ENCODE data around the gene GTF2H1.
A peak's percentile ranks its signal among the peaks of the same experiment; 100 is the strongest.

GTF2H1 gene

DNA sequence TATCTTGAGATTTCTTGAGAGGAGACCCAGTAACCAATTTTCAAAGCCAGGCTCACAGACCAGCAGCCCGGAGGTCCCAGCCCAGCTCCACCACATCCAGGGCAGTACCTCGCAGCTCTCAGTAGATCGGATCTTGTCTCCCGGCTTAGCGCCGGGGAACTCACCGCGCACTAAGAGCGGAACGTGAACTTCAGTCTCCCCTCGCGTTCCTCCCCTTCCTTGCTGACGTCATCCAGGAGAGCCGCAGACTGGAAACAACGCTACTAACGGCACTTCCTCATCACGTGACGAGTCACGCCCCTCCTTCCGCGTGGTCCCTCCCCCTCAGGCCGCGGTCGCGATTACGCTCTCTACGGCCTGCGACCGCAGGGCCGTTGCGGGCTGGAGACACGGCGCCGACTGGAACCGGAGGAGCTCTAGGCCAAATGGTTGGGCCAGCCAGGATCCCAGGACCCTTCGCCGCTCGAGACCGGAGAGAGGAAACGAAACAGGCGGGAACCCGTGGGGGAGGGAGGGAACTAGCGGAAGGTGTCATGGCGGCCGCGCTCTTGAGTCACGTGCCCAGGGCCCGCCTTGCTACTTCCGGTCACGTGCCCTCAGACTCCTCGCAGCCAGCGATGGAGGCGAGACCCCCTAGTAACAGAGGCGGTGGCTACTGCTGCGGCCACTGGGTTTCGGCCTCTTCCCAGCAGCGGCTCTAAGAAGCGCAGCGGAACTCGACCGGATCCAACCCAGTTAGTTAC is at the start of gene GTF2H1, which contains the start of gene HPS5:
GTF2H1 (plus strand) TSS at position 599 of the 743 bp plus-strand sequence. CDS start 10,508 bp downstream, outside the sequence.
HPS5 (minus strand) TSS at position 172 of the 743 bp plus-strand sequence. CDS start 4,282 bp downstream, outside the sequence.
- Histone ChIP-seq H3K27me3 (ENCODE audit: control insufficient read depth in 1 of 2, insufficient read depth in 2 of 2, low read length in 2 of 2) (no peaks in the 10 kb centered on the region), H3K9me3 (ENCODE audit: control insufficient read depth in 2 of 2, low read length in 2 of 2) (no peaks in the 10 kb centered on the region), H3K4me1 (ENCODE audit: control insufficient read depth, insufficient read depth, low read length) (peaks cover 19% of the 10 kb centered on the region), H3K4me3 (ENCODE audit: low read length in 2 of 2) (peak within 1 kb of the TSS; percentile 84 to 93), H3K36me3 (ENCODE audit: control insufficient read depth in 2 of 2, insufficient read depth in 2 of 2, low read length in 2 of 2) (no peaks in the 10 kb centered on the region), H3K9ac (ENCODE audit: low read length in 2 of 2) (peak within 1 kb of the TSS; percentile 89 to 96), H3K27ac (ENCODE audit: low read length) (peak within 1 kb of the TSS; percentile 95)

DNA sequence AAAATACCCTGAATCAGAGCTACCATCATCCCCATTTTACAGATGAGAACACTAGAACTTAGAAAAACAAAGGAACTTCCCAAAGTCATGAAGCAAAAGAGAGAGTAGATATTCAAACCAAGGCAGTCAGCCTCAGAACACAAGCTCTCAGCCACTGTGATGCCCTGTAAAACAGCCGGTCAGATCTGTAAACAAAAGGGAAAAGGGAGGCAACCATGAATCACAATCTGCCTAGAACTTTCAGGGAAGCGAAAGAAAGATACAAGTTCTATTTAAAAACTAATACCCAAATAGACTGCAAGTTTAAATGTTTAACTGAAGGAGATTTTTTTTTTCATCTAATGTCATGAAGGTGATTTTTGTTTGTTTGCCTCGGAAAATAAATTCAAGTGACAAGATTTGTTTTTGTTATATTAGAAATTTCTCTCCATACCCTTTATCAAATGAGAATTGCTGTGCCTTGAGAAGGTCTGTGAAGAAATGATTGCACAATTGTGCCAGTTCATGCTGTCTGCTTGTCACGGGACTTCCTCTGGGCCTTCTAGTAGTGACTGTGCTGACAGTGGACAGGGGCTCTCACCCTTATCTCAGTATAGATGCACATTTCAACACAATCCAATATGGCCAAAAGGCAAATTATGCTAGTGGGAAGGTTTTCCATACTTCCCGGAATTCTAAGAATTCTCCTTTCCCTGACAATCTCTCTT is 44.6 kb upstream of the GTF2H1 start:
- peaks cover 13% of the 10 kb centered on the region in 2 donors for H3K36me3 ChIP-seq (ENCODE audit: control insufficient read depth in 2 of 2, insufficient read depth in 2 of 2, low read length in 2 of 2)
- H3K4me1 ChIP-seq (ENCODE audit: control insufficient read depth, insufficient read depth, low read length): no peaks in the 10 kb centered on the region
- H3K9me3 ChIP-seq (ENCODE audit: control insufficient read depth in 2 of 2, low read length in 2 of 2): no peaks in the 10 kb centered on the region
- H3K4me3 ChIP-seq (ENCODE audit: low read length in 2 of 2): no peak overlapping the region
- no peak overlapping the region for H3K9ac ChIP-seq (ENCODE audit: low read length in 2 of 2)
- no peaks in the 10 kb centered on the region for H3K27me3 ChIP-seq (ENCODE audit: control insufficient read depth in 1 of 2, insufficient read depth in 2 of 2, low read length in 2 of 2)
- H3K27ac ChIP-seq (ENCODE audit: low read length): no peak overlapping the region

DNA sequence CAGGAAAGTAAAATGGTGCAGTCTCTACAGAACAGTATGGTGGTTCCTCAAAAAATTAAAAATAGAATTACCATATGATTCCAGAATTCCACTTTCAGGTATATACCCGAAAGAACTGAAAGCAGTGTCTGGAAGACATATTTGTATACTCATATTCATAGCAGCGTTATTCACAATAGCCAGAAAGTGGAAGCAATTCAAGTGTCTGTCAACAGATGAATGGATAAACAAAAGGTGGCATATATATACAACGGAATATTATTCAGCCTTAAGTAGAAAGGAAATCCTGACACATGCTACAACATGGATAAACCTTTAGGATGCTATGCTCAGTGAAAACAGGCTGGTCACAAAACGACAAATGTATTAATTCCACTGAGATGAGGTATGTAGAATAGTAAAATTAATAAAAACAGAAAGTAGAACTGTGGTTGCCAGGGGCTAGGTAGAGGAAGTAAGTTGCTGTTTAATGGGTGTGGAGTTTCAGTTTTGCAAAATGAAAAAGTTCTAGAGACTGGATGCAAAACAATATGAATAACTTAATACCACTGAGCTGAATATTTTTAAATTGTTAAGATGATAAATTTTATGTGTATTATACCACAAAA is 41.8 kb upstream of the GTF2H1 start:
- no peaks in the 10 kb centered on the region for H3K9me3 ChIP-seq (ENCODE audit: control insufficient read depth in 2 of 2, low read length in 2 of 2)
- peaks cover 16 to 18% of the 10 kb centered on the region in 2 donors for H3K36me3 ChIP-seq (ENCODE audit: control insufficient read depth in 2 of 2, insufficient read depth in 2 of 2, low read length in 2 of 2)
- H3K4me3 ChIP-seq (ENCODE audit: low read length in 2 of 2): no peak overlapping the region
- H3K27me3 ChIP-seq (ENCODE audit: control insufficient read depth in 1 of 2, insufficient read depth in 2 of 2, low read length in 2 of 2): no peaks in the 10 kb centered on the region
- no peak overlapping the region for H3K9ac ChIP-seq (ENCODE audit: low read length in 2 of 2)
- no peaks in the 10 kb centered on the region for H3K4me1 ChIP-seq (ENCODE audit: control insufficient read depth, insufficient read depth, low read length)
- no peak overlapping the region for H3K27ac ChIP-seq (ENCODE audit: low read length)

DNA sequence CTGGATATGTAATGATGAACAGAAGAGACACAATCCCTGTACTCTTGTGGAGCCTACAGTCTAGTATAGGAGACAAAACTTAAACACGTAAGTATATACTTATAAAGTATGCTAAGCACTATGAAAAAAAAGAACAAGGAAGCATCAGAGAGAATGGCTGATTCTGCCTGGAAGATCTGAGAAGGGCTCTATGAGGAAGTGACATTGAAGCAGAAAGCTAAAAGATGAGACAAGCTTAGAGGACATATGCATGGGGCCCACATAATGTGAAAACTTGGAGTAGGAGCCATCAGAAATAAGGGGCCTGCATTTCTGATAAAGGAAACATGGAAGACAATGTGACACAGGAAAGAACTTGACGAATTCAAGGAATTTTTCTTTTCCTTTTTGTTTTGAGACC is 39.7 kb upstream of the GTF2H1 start:
- Histone ChIP-seq H3K9ac (ENCODE audit: low read length in 2 of 2) (no peak overlapping the region), H3K4me3 (ENCODE audit: low read length in 2 of 2) (no peak overlapping the region), H3K27ac (ENCODE audit: low read length) (no peak overlapping the region), H3K36me3 (ENCODE audit: control insufficient read depth in 2 of 2, insufficient read depth in 2 of 2, low read length in 2 of 2) (peaks cover 27 to 34% of the 10 kb centered on the region in 2 donors), H3K27me3 (ENCODE audit: control insufficient read depth in 1 of 2, insufficient read depth in 2 of 2, low read length in 2 of 2) (no peaks in the 10 kb centered on the region), H3K9me3 (ENCODE audit: control insufficient read depth in 2 of 2, low read length in 2 of 2) (no peaks in the 10 kb centered on the region), H3K4me1 (ENCODE audit: control insufficient read depth, insufficient read depth, low read length) (no peaks in the 10 kb centered on the region)

DNA sequence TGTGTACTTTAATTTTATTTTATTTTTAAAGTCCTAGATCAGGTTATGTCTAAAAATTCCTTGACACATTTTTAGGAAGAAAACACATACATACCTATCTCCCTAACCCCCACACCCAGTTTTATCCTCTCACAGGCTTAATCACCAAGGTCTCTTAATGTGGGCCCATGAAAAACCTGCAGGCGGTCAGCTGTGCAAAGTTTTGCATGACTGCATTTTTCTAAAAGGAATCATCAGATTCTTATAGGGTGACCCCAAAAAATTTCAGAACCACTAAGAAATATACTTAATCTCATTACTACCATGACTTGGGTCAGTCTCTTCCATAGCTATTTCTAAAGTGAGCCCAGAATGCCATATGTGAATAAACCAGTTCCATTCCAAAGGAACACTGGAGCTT is 36.5 kb upstream of the GTF2H1 start:
- Histone ChIP-seq H3K27me3 (ENCODE audit: control insufficient read depth in 1 of 2, insufficient read depth in 2 of 2, low read length in 2 of 2) (no peaks in the 10 kb centered on the region), H3K36me3 (ENCODE audit: control insufficient read depth in 2 of 2, insufficient read depth in 2 of 2, low read length in 2 of 2) (peaks cover 31 to 41% of the 10 kb centered on the region in 2 donors), H3K4me1 (ENCODE audit: control insufficient read depth, insufficient read depth, low read length) (no peaks in the 10 kb centered on the region), H3K9ac (ENCODE audit: low read length in 2 of 2) (no peak overlapping the region), H3K9me3 (ENCODE audit: control insufficient read depth in 2 of 2, low read length in 2 of 2) (no peaks in the 10 kb centered on the region), H3K27ac (ENCODE audit: low read length) (no peak overlapping the region), H3K4me3 (ENCODE audit: low read length in 2 of 2) (no peak overlapping the region)

DNA sequence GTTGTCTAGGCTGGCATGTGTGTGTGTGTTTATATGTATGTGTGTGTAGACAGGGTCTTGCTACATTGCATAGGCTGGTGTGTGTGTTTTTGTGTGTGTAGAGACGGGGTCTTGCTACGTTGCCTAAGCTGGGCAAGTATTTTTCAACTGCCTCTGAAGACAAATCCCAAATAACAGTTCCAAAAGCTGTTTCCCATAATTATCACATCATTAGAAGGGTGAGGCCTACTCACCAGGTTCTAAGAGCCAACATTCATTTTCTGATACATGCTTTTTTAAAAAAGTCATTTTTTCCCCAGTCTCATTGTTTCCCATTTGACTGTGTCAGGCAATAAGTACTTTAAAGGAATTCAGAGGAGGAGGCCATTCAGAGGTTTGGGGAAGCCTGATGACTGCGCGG is 33.5 kb upstream of the GTF2H1 start:
- Histone ChIP-seq H3K36me3 (ENCODE audit: control insufficient read depth in 2 of 2, insufficient read depth in 2 of 2, low read length in 2 of 2) (peaks cover 21 to 48% of the 10 kb centered on the region in 2 donors), H3K9ac (ENCODE audit: low read length in 2 of 2) (no peak overlapping the region)

DNA sequence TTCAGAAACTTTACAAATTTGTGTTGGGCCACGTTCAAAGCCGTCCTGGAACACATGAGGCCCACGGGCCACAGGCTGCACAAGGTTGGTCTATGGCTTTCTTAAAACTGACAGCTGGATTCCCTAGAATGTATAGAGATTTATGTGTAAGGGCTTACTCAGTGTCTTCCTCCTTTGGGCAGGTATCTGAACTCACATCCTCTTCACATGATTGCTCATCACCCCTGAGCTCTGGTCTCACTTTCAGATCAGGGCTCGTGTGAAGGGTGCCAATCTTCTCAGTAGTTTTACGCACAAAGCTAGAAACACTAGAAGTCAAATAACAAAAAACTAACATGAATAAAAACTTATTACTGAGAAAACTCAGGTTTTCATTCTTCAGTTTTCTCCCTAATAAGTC is 27.5 kb upstream of the GTF2H1 start:
- H3K27me3 ChIP-seq (ENCODE audit: control insufficient read depth in 1 of 2, insufficient read depth in 2 of 2, low read length in 2 of 2): no peaks in the 10 kb centered on the region
- no peaks in the 10 kb centered on the region for H3K9me3 ChIP-seq (ENCODE audit: control insufficient read depth in 2 of 2, low read length in 2 of 2)
- H3K4me3 ChIP-seq (ENCODE audit: low read length in 2 of 2): no peak overlapping the region
- peaks cover 39% of the 10 kb centered on the region in 2 donors for H3K36me3 ChIP-seq (ENCODE audit: control insufficient read depth in 2 of 2, insufficient read depth in 2 of 2, low read length in 2 of 2)
- no peak overlapping the region for H3K27ac ChIP-seq (ENCODE audit: low read length)
- H3K4me1 ChIP-seq (ENCODE audit: control insufficient read depth, insufficient read depth, low read length): no peaks in the 10 kb centered on the region
- no peak overlapping the region for H3K9ac ChIP-seq (ENCODE audit: low read length in 2 of 2)

More for the DNA sequence above, 33.5 kb upstream of the GTF2H1 start:
- no peak overlapping the region for H3K27ac ChIP-seq (ENCODE audit: low read length)
- H3K4me1 ChIP-seq (ENCODE audit: control insufficient read depth, insufficient read depth, low read length): no peaks in the 10 kb centered on the region
- H3K4me3 ChIP-seq (ENCODE audit: low read length in 2 of 2): no peak overlapping the region
- H3K9me3 ChIP-seq (ENCODE audit: control insufficient read depth in 2 of 2, low read length in 2 of 2): no peaks in the 10 kb centered on the region
- H3K27me3 ChIP-seq (ENCODE audit: control insufficient read depth in 1 of 2, insufficient read depth in 2 of 2, low read length in 2 of 2): no peaks in the 10 kb centered on the region

DNA sequence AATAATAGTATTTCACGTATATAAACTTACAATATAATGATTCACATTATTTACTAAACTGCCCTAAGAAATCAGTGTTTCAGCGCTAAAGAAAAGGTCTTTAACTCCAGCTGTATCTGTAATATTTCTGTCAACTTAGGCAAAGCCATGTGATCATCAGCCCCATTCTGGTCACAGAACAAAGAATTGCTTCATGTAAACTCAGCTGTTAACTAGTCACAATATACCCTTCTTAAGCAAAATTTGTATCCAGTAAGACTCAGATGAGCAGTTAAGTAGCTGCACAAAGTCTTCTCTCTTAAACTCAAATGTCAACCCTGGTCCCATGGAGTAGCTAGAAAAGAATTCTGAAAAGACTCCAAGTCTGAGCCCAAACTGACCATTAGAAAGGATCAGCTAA is 27.1 kb upstream of the GTF2H1 start:
- Histone ChIP-seq H3K4me3 (ENCODE audit: low read length in 2 of 2) (no peak overlapping the region), H3K9ac (ENCODE audit: low read length in 2 of 2) (no peak overlapping the region), H3K9me3 (ENCODE audit: control insufficient read depth in 2 of 2, low read length in 2 of 2) (no peaks in the 10 kb centered on the region), H3K27me3 (ENCODE audit: control insufficient read depth in 1 of 2, insufficient read depth in 2 of 2, low read length in 2 of 2) (no peaks in the 10 kb centered on the region), H3K36me3 (ENCODE audit: control insufficient read depth in 2 of 2, insufficient read depth in 2 of 2, low read length in 2 of 2) (peaks cover 35 to 39% of the 10 kb centered on the region in 2 donors), H3K27ac (ENCODE audit: low read length) (no peak overlapping the region), H3K4me1 (ENCODE audit: control insufficient read depth, insufficient read depth, low read length) (no peaks in the 10 kb centered on the region)

DNA sequence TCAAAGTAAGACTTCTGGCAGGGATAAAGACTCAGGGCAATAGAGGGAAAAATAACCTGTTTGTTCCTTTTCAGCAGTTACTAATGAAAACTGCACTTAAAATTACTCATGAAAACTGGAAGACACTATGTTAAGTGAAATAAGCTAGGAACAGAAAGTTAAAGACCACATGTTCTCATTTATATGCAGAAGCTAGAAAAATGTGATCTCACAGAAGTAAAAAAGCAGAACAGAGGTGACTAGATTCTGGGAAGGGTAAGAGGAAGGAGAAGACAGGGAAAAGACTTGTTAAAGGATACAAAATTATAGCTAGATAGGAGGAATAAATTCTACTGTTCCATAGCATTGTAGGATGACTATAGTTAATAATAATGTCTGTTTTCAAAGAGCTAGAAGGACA is 22.6 kb upstream of the GTF2H1 start:
- no peaks in the 10 kb centered on the region for H3K9me3 ChIP-seq (ENCODE audit: control insufficient read depth in 2 of 2, low read length in 2 of 2)
- no peak overlapping the region for H3K27ac ChIP-seq (ENCODE audit: low read length)
- peaks cover 19 to 33% of the 10 kb centered on the region in 2 donors for H3K36me3 ChIP-seq (ENCODE audit: control insufficient read depth in 2 of 2, insufficient read depth in 2 of 2, low read length in 2 of 2)
- H3K9ac ChIP-seq (ENCODE audit: low read length in 2 of 2): no peak overlapping the region
- no peak overlapping the region for H3K4me3 ChIP-seq (ENCODE audit: low read length in 2 of 2)
- no peaks in the 10 kb centered on the region for H3K4me1 ChIP-seq (ENCODE audit: control insufficient read depth, insufficient read depth, low read length)
- no peaks in the 10 kb centered on the region for H3K27me3 ChIP-seq (ENCODE audit: control insufficient read depth in 1 of 2, insufficient read depth in 2 of 2, low read length in 2 of 2)

DNA sequence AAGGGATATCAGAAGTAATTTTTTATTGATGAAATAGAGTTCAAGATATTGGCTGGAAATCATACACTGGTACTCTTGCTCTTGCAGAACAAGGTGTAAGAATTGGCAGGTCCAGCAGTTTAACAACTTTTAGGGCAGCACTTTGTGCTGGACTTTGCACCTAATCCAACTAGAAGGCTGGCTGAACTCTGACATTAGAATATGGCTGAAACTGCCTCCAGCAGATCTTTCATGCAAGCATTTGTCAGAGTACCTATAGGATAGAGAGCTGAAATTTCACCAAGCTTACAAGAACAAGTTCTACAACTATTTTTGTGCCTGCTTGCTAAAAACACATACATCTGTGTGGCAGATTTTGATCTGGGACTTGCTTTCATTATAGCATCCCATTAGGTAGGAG is 17.6 kb upstream of the GTF2H1 start:
- no peaks in the 10 kb centered on the region for H3K4me1 ChIP-seq (ENCODE audit: control insufficient read depth, insufficient read depth, low read length)
- no peaks in the 10 kb centered on the region for H3K9me3 ChIP-seq (ENCODE audit: control insufficient read depth in 2 of 2, low read length in 2 of 2)
- H3K9ac ChIP-seq (ENCODE audit: low read length in 2 of 2): no peak overlapping the region
- H3K4me3 ChIP-seq (ENCODE audit: low read length in 2 of 2): no peak overlapping the region
- H3K27me3 ChIP-seq (ENCODE audit: control insufficient read depth in 1 of 2, insufficient read depth in 2 of 2, low read length in 2 of 2): no peaks in the 10 kb centered on the region
- no peak overlapping the region for H3K27ac ChIP-seq (ENCODE audit: low read length)
- H3K36me3 ChIP-seq (ENCODE audit: control insufficient read depth in 2 of 2, insufficient read depth in 2 of 2, low read length in 2 of 2): peaks cover 12 to 18% of the 10 kb centered on the region in 2 donors
